OCI-LY3 (cell line): ENCODE results near the gene MRPS18A.

Experiments used
- CTCF ChIP-seq: fragments of 200-600, 300-600 bp; sonication (generic); IDR thresholded peaks from 2 replicates; pipeline ENCODE4 v1.5.1; 2014; ENCODE audit warnings: antibody characterized with exemption, low read length, low read depth
- EZH2phosphoT487 ChIP-seq: fragments of 200-600 bp; shearing (Covaris generic); IDR thresholded peaks from 2 replicates; pipeline ENCODE4 v1.6.1; 2018; ENCODE audit warnings: antibody characterized with exemption, mixed run types, low read depth

GRCh38 chr6:43695215-43695966 is 7.8 kb upstream of the MRPS18A start:
- TF ChIP-seq CTCF (no peak), EZH2phosphoT487 (no peak)
